H9 (cell line): ENCODE results near the gene MSH4. TPM values are rescaled to one million over a fixed set of nuclear protein-coding genes. Genes with fewer than 3 reads are reported as not detected.

Experiments used
- DNase-seq: peaks from one replicate; pipeline ENCODE4 v3.0.0-alpha.2; 2017
- H2AFZ ChIP-seq: one replicate; pipeline ENCODE4 v1.6.1; 2013; ENCODE audit warnings: mild to moderate bottlenecking, low read length, control low read depth, moderate library complexity
- H2AK5ac ChIP-seq: 2 replicates; pipeline ENCODE4 v1.6.1; 2013; ENCODE audit warnings: low read length, control low read depth, mixed read lengths; ENCODE audit not compliant: insufficient read length
- H2BK120ac ChIP-seq: one replicate; pipeline ENCODE4 v1.6.1; 2013; ENCODE audit warnings: low read depth, mild to moderate bottlenecking, low read length, control low read depth, inconsistent platforms; ENCODE audit not compliant: poor library complexity, severe bottlenecking
- H2BK12ac ChIP-seq: 2 replicates; pipeline ENCODE4 v1.6.1; 2013; ENCODE audit warnings: low read length, control low read depth, mixed read lengths, low read depth; ENCODE audit not compliant: insufficient read length
- H2BK15ac ChIP-seq: 2 replicates; pipeline ENCODE4 v1.6.1; 2013; ENCODE audit warnings: low read depth, low read length, control low read depth
- H2BK20ac ChIP-seq: one replicate; pipeline ENCODE4 v1.6.1; 2013; ENCODE audit warnings: low read depth, mild to moderate bottlenecking, low read length, control low read depth, inconsistent platforms; ENCODE audit not compliant: poor library complexity, severe bottlenecking
- H2BK5ac ChIP-seq: 2 replicates; pipeline ENCODE4 v1.6.1; 2013; ENCODE audit warnings: low read length, control low read depth, mixed read lengths; ENCODE audit not compliant: insufficient read length
- H3K14ac ChIP-seq: 2 replicates; pipeline ENCODE4 v1.6.1; 2013; ENCODE audit warnings: low read length, control low read depth; ENCODE audit not compliant: insufficient read depth
- H3K18ac ChIP-seq: 2 replicates; pipeline ENCODE4 v1.6.1; 2013; ENCODE audit warnings: low read depth, mild to moderate bottlenecking, mixed read lengths, low read length, control low read depth; ENCODE audit not compliant: insufficient read length
- H3K23ac ChIP-seq: 2 replicates; pipeline ENCODE4 v1.6.1; 2013; ENCODE audit warnings: low read length, control low read depth, mixed read lengths, low read depth; ENCODE audit not compliant: insufficient read length
- H3K23me2 ChIP-seq: 2 replicates; pipeline ENCODE4 v1.6.1; 2013; ENCODE audit warnings: low read depth, mild to moderate bottlenecking, mixed read lengths, low read length, control low read depth; ENCODE audit not compliant: insufficient read length, poor library complexity, severe bottlenecking
- H3K27ac ChIP-seq: 2 replicates; pipeline ENCODE4 v1.5.1; 2013; ENCODE audit warnings: low read length, control low read depth, mixed read lengths, low read depth; ENCODE audit not compliant: insufficient read length
- H3K27me3 ChIP-seq: 2 replicates; pipeline ENCODE4 v1.6.1; 2013; ENCODE audit warnings: low read length, control low read depth, inconsistent platforms; ENCODE audit not compliant: insufficient read depth
- H3K4ac ChIP-seq: 2 replicates; pipeline ENCODE4 v1.6.1; 2013; ENCODE audit warnings: low read depth, mild to moderate bottlenecking, control low read depth, inconsistent platforms, low read length, moderate library complexity
- H3K4me1 ChIP-seq: 2 replicates; pipeline ENCODE4 v1.6.1; 2013; ENCODE audit warnings: low read length, control low read depth, inconsistent platforms; ENCODE audit not compliant: insufficient read depth
- H3K4me2 ChIP-seq: 2 replicates; pipeline ENCODE4 v1.6.1; 2013; ENCODE audit warnings: low read length, control low read depth, mixed read lengths; ENCODE audit not compliant: insufficient read length, insufficient read depth
- H3K56ac ChIP-seq: 2 replicates; pipeline ENCODE4 v1.6.1; 2013; ENCODE audit warnings: low read depth, mild to moderate bottlenecking, mixed read lengths, low read length, control low read depth; ENCODE audit not compliant: insufficient read length
- H3K79me1 ChIP-seq: 2 replicates; pipeline ENCODE4 v1.6.1; 2013; ENCODE audit warnings: low read depth, mild to moderate bottlenecking, moderate library complexity, low read length, control low read depth, inconsistent platforms; ENCODE audit not compliant: insufficient read depth, poor library complexity, severe bottlenecking
- H3K79me2 ChIP-seq: 2 replicates; pipeline ENCODE4 v1.6.1; 2013; ENCODE audit warnings: low read length, control low read depth, inconsistent platforms; ENCODE audit not compliant: insufficient read depth
- H3K9ac ChIP-seq: 2 replicates; pipeline ENCODE4 v1.6.1; 2013; ENCODE audit warnings: low read length, control low read depth, mixed read lengths; ENCODE audit not compliant: insufficient read length; ENCODE audit errors: extremely low read depth
- H3K9me3 ChIP-seq: one replicate; pipeline ENCODE4 v1.6.1; 2013; ENCODE audit warnings: low read depth, low read length, inconsistent platforms; ENCODE audit not compliant: control insufficient read depth
- H3T11ph ChIP-seq: one replicate; pipeline ENCODE4 v1.6.1; 2013; ENCODE audit warnings: mild to moderate bottlenecking, low read length, control low read depth, inconsistent platforms
- H4K20me1 ChIP-seq: one replicate; pipeline ENCODE4 v1.6.1; 2013; ENCODE audit not compliant: control insufficient read depth, insufficient read length, insufficient read depth
- H4K5ac ChIP-seq: 2 replicates; pipeline ENCODE4 v1.6.1; 2013; ENCODE audit warnings: low read depth, mild to moderate bottlenecking, mixed read lengths, low read length, control low read depth; ENCODE audit not compliant: insufficient read length
- H4K8ac ChIP-seq: replicated peaks from 2 replicates; pipeline ENCODE4 v1.6.1; 2013; ENCODE audit warnings: low read length, control low read depth, mixed read lengths, low read depth; ENCODE audit not compliant: insufficient read length
- H4K91ac ChIP-seq: 2 replicates; pipeline ENCODE4 v1.6.1; 2013; ENCODE audit warnings: low read depth, mild to moderate bottlenecking, moderate library complexity, mixed read lengths, low read length, control low read depth; ENCODE audit not compliant: insufficient read length
- H3K27ac Mint-ChIP-seq, 3 experiments: 2 replicates in 2 of 3; 3 replicates in 1 of 3; pipeline ENCODE4 v1.8.0; 2020 to 2021; ENCODE audit warnings: mixed read lengths in 3 of 3, mild to moderate bottlenecking in 1 of 3, moderate library complexity in 1 of 3
- H3K27me3 Mint-ChIP-seq: 2 replicates; pipeline ENCODE4 v1.8.0; 2021; ENCODE audit warnings: low read depth, mild to moderate bottlenecking, moderate library complexity, mixed read lengths
- H3K36me3 Mint-ChIP-seq, 3 experiments: 2 replicates in 2 of 3; 3 replicates in 1 of 3; pipeline ENCODE4 v1.8.0; 2020 to 2021; ENCODE audit warnings: low read depth in 3 of 3, mixed read lengths in 3 of 3; ENCODE audit not compliant: insufficient read depth in 1 of 3
- H3K4me1 Mint-ChIP-seq, 2 experiments: 2 replicates each; pipeline ENCODE4 v1.8.0; 2020; ENCODE audit warnings: mixed read lengths in 2 of 2
- H3K4me3 Mint-ChIP-seq, 2 experiments: 2 replicates in 1 of 2; 3 replicates in 1 of 2; pipeline ENCODE4 v1.8.0; 2020 to 2021; ENCODE audit warnings: mild to moderate bottlenecking in 2 of 2, mixed read lengths in 2 of 2, moderate library complexity in 1 of 2
- H3K9me3 Mint-ChIP-seq, 2 experiments: 2 replicates in 1 of 2; 3 replicates in 1 of 2; pipeline ENCODE4 v1.8.0; 2020; ENCODE audit warnings: mild to moderate bottlenecking in 2 of 2, mixed read lengths in 2 of 2, moderate library complexity in 1 of 2
- WGBS: extraction: QIAGEN DNeasy Blood & Tissue Kit; methylation state at CpG from one replicate; pipeline ENCODE4 v1.1.7; 2013; ENCODE audit warnings: missing lambda C conversion rate, low lambda C conversion rate, mixed read lengths; ENCODE audit not compliant: insufficient read length; ENCODE audit errors: extremely low coverage; 5-methylcytosine and 5-hydroxymethylcytosine counted together
- total RNA-seq: library from RNA; stranded (reverse); gene quantifications from 2 replicates; pipeline ENCODE4 v1.2.1, GENCODE V29; 2021
- TF ChIP-seq, protein P1 (sequence below): fragments of 200-600 bp; sonication (generic); conservative IDR thresholded peaks from 3 replicates; pipeline ENCODE4 v1.8.0; 2021; ENCODE audit warnings: antibody characterized with exemption, mild to moderate bottlenecking

Gene MSH4
- total RNA-seq, 1 experiment from 2014 or later = 0.63 TPM

DNA sequence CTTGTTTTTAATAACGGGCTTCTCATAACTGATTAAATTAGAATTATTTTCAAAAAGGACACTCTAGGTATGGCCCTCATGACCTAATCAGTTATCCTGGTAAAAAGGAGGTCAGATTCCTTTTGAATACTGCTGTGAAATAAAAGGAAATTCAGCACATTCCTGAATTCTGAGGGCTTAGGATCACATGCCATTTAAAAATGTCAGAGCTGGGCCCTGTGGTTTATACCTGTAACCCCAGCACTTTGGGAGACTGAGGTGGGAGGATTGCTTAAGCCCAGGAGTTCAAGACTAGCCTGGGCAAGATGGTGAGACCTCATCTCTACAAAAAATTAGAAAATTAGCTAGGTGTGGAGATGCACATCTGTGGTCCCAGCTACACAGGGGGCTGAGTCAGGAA, 28.7 kb upstream of the MSH4 start:
- Histone ChIP-seq H3K79me1 (no peaks in the 10 kb centered on the region), H4K20me1 (no peaks in the 10 kb centered on the region), H3K18ac (no peak overlapping the region), H2BK5ac (no peak overlapping the region), H3K4ac (no peak overlapping the region), H3K56ac (no peak overlapping the region), H4K91ac (no peak overlapping the region), H4K5ac (no peak overlapping the region), H3K4me2 (no peak overlapping the region), H3K27me3 (no peaks in the 10 kb centered on the region), H4K8ac (no peak overlapping the region), H2AK5ac (no peak overlapping the region), H2AFZ (no peak overlapping the region), H3K9me3 (no peaks in the 10 kb centered on the region), H3K23me2 (no peaks in the 10 kb centered on the region), H3K4me1 (no peaks in the 10 kb centered on the region), H3K9ac (no peak overlapping the region), H2BK12ac (no peak overlapping the region), H3K79me2 (no peaks in the 10 kb centered on the region), H2BK15ac (no peak overlapping the region), H3T11ph (no peak overlapping the region), H2BK20ac (no peak overlapping the region), H3K23ac (no peak overlapping the region), H3K27ac (no peak overlapping the region), H2BK120ac (no peak overlapping the region), H3K14ac (no peak overlapping the region)
- TF ChIP-seq, protein P1, sequence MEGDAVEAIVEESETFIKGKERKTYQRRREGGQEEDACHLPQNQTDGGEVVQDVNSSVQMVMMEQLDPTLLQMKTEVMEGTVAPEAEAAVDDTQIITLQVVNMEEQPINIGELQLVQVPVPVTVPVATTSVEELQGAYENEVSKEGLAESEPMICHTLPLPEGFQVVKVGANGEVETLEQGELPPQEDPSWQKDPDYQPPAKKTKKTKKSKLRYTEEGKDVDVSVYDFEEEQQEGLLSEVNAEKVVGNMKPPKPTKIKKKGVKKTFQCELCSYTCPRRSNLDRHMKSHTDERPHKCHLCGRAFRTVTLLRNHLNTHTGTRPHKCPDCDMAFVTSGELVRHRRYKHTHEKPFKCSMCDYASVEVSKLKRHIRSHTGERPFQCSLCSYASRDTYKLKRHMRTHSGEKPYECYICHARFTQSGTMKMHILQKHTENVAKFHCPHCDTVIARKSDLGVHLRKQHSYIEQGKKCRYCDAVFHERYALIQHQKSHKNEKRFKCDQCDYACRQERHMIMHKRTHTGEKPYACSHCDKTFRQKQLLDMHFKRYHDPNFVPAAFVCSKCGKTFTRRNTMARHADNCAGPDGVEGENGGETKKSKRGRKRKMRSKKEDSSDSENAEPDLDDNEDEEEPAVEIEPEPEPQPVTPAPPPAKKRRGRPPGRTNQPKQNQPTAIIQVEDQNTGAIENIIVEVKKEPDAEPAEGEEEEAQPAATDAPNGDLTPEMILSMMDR = no peak
- Mint-ChIP-seq H3K9me3 (no peaks in the 10 kb centered on the region), H3K4me3 (no peak overlapping the region), H3K27me3 (no peaks in the 10 kb centered on the region), H3K27ac (peak overlapping the region in 1 of 3 experiments; percentile 2; a peak in 2 of 7 replicates), H3K36me3 (peaks cover 0 to 4% (median 0%) of the 10 kb centered on the region in 3 experiments; a peak in 1 of 7 replicates), H3K4me1 (peaks cover 16 to 18% of the 10 kb centered on the region in 2 experiments)
- no CpG with 5 or more reads among the region's 1 CpG for WGBS
- no peak for DNase-seq
